ENCODE results near the gene ATP6V0C.
A peak's percentile ranks its signal among the peaks of the same experiment; 100 is the strongest.
"Not testable (repeated sequence)": the region's sequence is repeated elsewhere in the genome, so short reads cannot be mapped to it uniquely, and the experiment has no call there.

Gene ATP6V0C

DNA sequence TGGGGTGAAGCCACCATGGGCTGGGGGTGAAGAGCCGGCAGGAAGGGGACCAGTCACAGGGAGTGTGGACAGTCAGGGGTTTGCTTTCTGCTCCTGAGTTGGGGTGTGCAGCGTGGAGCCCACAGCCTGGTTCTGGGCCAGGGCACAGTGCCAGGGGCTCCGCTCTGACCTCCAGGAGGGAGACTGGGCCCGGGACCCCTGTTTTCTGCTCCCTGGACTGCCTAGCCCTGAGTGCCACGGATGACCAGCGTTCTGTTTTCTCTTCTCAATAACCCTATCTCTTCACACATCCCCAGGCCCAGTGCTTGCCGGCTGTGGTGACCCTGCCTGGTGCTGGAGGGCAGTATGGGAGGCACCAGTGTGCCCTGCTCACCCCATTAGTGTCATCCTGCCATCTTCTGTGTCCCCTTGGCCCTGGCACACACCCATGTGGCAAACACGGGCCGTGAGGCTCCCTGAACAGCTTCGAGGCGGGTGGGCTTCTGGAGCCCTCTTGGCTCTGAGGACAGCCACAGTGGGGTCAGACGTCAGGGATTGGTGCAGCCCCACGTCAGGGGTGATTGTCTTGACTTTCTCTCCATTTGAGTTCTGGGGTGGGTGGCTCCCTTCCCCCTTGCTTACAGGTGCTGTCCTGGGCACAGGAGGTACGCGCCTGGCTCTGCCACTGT is 16.3 kb downstream of the ATP6V0C start:
- no peak for DNase-seq

DNA sequence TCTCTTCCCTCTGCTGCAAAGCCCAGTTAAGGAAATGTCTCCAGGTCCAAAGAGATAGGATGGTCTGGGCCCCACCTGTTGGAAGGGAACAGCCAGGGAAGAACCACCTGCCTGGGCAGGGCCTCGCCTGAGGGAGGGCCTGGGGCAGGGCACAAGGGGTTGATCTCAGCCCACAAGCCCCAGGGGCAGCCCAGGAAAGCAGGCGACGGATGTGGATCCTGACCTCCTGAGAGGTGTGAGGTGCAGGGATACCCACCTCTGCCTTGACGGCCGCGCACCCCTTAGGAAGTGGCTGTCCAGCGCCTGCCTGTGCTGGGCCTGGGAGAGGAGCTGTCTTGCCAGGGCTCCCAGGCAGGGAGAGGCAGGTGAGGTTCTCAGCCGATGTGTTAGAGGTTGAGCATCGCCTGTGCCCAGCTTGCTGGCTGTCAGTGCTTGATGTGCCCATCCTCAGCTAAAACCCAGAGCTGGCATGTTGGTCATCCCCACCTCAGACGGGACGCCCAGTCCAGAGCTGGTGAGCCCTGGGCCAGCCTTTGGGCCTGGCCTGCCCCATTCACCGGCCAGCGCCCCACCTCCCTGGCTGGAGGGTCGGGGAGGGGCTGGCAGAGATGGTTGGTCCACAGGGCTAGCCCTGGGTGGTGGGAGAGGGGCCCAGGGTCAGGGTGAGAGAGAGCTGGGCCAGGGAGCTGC is 17.0 kb downstream of the ATP6V0C start:
- DNase-seq: no peak

DNA sequence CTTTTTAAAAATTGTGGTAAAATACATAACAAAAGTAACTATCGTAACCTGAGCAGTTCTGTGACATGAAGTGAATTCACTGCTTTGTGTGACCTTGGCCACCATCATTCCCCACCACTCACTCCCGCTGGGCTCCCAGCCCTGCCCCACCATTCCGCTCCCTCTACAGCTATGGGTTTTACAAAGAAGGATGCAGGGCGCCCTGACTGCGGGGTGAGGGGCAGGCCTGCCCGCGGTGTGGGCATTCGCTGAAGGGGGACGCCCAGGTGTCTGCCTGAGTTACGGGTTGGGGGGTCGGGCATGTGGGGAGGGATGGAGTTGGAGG is 17.6 kb downstream of the ATP6V0C start, which contains the start of gene CEMP1:
TSS of gene CEMP1 (minus strand) at position 38 of the 325 bp plus-strand sequence. CDS start 335 bp downstream, outside the sequence.
- no peak for DNase-seq

DNA sequence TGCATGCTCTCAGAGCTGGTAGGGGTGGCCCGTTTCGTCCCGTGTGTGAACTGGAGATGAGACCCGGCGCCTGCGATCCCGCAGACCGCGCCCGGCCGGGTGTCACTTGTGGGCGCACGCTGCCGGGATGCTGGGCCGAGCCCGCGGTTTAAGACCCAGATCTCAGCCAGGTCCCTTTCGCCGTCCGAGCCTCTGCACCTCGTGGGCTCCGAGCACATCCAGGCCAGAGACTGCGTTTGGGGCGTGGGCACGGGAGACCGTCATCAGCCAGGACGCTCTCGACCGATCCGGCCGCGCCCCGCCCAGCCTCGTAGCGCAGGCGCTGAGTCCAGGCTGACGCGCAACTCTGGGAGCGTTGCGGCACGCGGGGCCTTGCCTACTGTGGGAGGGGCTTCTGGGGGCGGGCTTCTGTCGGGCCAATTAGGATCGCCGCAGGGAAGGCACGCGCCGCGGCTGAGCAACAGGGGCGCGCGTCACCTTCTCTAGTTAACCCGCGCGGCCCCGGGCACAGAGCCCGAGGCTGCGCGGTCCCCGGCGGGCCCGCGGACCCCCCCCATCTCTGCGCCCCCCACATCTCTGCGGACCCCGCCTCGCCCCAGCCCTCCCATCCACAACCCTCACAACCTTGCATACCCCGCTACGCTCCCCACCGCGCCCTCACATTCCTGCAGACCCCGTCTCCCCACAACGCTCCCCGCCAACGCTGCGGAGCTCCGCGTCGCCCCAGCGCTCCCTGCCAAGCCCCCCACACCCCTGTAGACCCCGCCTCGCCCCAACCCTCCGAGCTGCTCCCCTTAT is 18.1 kb downstream of the ATP6V0C start:
- peak; percentile 94 to 98 for DNase-seq

DNA sequence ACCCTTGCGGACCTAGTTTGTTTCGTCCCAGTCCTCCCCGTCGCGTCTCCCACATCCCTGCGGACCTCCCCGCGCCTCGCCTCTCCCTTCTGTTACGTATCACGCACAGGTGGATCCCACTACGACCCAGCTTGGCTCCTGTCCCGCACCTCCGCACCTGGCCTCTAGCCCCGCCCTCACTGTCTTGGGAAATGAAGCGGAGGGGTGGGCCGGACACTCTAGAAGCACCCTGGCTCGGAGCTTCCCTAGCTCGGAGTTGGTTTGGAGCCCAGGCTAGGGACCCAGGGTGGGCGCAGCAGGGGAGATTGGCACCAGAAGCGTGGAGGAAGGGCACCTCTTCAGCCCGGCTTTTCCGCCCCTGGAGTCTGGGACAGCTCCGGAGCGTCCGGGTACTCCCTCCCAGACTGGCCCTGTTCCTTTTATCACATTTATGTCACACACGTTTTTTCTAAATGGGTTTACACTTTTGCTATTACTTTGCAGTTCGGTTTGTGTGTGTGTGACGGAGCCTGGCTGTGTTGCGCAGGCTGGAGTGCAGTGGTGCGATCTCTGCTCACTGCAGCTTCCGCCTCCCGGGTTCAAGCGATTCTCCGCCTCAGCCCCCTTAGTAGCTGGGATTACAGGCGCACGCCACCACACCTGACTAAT is 18.9 kb downstream of the ATP6V0C start:
- peak; percentile 49 to 55 for DNase-seq

DNA sequence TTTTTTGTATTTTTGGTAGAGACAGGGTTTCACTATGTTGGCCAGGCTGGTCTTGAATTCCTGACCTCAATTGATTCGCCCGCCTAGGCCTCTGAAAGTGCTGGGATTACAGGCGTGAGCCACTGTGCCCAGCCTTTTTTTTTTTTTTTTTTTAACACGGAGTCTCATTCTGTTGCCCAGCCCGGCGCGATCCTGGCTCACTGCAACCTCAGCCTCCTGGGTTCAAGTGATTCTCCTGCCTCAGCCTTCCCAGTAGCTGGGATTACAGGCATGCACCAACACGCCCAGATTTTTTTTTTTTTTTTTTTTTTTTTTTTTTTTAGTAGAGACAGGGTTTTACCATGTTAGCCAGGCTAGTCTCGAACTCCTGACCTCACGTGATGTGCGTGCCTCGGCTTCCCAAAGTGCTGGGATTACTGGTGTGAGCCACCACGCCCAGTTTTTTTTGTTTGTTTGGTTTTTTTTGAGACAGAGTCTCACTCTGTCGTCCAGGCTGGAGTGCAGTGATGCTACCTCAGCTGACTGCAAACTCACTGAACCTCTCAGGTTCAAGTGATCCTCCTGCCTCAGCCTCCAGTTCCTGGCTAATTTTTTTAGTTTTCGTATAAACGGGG is 19.5 kb downstream of the ATP6V0C start:
- not testable (repeated sequence) for DNase-seq

DNA sequence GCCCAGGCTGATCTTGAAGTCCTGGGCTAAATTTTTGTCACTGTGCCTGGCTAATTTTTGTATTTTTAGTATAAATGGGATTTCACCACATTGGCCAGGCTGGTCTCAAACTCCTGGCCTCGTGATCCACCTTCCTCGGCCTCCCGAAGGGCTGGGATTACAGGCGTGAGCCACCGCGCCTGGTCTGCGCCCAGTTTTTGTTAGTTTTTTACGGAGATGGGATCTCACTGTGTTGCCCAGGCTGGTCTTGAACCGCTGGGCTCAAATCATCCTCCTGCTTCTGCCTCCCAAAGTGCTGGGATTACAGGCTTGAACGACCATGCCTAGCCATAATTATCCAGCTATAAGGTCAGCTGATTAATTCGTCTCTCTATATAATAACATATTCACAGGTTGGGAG is 20.2 kb downstream of the ATP6V0C start:
- no peak for DNase-seq

DNA sequence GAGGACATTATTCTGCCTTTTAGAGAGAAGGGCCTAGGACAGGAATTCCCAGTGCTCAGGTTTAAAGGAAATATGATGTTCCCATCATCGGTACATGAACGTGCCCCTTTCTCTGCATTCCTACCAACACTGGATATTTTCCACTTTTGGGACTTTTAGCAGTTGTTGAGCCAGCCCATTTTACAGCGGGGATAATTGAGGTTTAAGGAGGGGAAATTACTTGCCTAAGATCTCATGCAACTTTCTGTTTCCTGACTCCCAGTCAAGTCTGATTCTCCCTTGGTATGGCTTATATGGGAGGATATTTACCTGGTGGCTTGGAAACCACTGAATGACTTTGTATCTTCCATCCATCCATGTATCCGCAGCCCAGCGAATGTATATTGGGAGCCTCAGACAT is 20.6 kb downstream of the ATP6V0C start:
- not testable (repeated sequence) for DNase-seq

DNA sequence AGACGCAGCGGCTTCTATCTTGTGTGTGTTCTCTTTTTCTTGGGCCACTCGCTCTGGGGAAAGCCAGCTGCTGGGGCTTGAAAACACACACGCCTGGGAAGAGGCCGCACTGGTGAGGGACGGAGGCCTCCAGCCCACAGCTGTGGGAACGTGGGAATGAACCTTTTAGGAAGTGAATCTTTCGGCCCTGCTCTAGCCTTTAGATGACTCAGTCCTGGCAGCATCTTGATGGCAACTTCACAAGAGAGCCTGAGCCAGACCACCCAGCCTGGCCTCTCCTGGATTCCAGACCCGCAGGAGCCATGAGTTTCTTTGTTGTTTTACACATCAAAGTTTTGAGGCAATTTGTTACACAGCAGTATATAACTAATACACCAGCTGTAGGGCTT is 21.9 kb downstream of the ATP6V0C start:
- no peak for DNase-seq

DNA sequence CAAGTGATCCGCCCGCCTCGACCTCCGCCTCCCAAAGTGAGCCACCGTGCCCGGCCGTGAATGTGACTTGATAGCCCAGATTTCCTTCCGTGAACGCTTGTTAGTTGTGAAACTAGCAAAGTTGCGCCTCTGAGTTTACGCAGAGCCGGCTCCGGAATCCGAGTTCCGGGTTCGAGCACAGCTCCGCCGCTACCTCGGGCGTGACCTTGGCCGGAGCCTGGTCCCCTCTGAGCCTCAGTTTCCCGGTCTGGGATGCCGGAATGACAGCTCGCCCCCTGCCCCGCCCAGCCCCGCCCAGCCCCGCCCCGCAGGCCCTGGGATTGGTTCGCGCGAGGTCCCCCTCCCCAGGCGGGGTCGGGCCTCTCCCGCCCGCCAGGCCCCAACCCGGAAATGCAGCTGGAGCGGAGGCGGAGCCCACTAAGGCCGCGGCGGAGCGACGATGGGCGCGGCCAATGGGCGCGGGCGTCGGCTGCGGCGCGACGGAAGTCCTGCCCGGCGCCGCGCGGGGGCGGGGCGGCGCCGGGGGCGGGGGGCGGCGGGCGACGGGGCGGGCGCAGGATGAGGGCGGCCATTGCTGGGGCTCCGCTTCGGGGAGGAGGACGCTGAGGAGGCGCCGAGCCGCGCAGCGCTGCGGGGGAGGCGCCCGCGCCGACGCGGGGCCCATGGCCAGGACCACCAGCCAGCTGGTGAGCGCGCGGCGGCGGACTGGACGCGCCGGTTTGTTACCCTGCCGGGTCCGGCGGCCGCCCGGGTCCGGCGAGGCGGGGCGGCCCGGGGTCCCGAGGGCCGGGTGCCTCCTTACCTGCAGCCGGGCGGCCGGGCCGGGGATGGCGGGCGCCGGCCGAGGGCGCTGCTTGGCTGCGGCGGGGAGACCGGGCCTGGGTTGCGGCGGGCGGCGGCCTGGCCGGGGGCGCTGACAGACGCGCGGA is 24.0 kb downstream of the ATP6V0C start, which contains the start of gene PDPK1:
TSS of gene PDPK1 (plus strand) at position 571 of the 929 bp plus-strand sequence. CDS start at position 663, 92 bp downstream.
- DNase-seq: peak; percentile 93 to 98

DNA sequence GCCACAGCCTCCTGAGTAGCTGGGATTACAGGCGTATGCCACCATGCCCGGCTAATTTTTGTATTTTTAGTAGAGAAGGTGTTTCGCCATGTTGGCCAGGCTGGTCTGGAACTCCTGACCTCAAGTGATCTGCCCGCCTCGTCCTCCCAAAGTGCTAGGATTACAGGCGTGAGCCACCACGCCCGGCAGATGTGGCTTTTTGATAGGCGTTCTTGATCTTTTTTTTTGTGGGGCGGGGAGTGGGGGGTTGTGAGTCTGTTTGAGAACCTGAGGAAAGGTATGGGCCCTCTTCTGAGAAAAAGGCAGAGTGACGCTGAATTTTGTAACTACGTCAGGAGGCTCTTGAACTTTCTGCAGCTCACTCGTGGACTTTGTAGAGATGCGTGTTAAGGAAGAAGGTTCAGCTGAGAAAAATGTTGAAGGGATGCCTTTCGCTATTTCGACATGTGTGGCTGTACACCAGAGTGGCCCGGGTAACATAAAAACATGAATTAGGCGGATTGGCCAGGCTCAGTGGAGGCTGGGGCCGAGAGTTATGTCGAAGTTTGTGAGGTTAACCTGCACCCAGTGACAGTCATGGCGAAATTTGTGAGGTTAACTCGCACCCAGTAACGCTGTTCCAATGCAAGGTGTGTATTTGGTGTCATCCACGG is 25.6 kb downstream of the ATP6V0C start:
- not testable (repeated sequence) for DNase-seq

DNA sequence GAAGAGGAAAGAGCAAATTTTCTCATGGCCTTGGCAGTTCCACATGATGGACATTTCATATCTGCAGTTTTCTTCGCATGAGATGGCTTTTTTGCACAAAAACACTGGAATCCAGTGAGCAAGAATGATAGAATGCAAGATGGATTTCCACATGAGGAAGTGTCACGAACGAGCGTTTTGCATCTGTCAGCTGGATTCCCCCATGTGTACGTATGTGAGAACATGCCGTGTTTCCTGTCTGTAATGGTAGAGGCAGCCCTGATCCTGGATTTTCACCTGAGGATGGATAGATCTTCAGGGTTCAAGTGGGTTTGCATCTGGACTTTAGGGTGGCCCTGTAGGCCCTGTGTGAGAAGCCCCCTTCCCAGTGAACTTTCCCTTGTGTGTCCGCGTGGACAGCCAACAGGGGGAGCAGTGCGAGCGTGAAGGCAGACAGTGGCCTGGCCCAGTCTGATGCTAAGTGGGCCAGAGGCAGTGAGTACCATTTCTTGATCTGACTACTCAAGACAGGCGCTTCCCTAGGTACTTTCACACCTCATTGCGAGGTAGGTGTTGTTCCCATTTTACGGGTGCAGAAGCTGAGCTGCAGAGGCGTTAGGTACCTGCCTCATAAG is 26.2 kb downstream of the ATP6V0C start:
- not testable (repeated sequence) for DNase-seq

DNA sequence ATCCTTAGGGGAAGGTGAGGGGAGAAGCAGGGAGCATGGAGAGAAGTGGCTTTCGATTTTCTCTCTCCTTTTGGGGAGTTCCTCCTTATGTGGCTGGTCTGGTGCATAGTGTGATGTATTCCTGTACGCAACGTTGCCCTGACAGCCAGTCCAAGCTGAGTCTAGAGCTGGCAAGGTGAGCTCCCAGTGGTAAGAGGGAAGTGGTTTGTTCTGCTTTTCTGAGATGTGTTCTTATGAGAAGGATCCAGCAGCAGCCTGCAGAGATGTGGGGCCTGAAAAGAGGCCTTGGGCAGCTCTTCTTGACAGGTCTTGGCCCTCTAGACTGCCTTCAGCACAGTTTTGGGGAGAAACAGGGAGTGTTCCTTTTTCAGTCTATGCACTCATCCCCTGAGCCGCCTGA is 27.2 kb downstream of the ATP6V0C start:
- not testable (repeated sequence) for DNase-seq

DNA sequence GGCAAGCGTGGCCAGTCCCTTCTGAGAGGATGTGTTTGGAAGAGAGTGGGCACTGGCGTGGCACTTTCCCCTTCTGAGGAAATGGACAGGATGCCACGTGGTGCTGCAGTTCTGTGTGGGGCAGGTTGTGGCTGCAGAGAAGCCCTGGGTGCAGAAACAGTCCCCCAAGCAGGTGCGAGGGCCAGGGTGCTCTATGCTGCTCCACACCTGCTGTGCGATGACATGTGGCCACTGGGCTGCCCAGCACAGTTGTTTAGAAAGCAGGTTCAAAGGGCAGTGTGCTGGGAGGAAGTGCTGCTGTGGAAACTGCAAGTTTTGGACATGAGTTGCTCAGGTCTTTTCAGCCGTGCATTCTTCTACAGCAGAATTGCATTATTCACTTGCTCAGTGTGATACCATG is 27.7 kb downstream of the ATP6V0C start:
- not testable (repeated sequence) for DNase-seq

DNA sequence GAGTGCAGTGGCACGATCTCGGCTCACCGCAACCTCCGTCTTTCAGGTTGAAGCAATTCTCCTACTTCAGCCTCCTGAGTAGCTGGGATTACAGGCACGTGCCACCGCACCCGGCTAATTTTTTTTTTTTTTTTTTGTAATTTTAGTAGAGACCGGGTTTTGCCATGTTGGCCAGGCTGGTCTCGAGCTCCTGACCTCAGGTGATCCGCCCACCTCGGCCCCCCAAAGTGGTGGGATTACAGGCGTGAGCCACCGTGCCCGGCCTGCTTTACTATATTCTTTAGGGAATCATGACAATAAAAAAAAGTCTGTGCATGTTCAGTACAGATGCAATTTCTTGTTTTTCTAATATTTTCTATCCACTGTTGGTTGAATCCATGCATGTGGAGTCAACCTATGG is 30.0 kb downstream of the ATP6V0C start:
- DNase-seq: not testable (repeated sequence)

DNA sequence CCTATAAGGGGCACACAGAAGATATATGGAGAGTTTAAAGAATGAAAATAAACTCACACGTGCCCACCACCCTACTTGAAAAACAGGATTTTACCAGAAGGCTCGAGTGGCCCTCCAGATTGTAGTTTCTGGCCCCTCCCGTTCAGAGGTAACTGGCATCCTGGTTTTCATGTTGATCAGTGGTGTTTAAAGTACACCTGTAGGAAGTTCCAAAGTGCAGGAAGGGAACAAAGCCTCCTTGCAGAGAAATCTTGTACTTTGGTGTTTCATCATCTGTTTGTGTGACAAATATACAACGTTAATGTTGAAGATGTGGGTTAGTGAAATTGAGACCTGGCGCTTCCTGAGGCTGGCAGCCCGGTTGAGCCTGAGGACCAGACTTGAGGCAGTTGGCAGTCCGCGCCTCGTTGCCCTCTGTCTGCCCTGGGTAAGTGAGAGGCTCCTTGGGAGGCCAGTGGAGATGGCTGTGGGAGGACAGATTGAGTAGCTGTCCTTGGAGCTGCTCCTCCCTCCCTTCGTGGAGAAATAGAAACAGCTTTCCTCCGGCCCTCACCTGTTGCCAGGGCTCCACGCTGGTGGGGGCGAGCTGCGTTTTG is 36.6 kb downstream of the ATP6V0C start:
- DNase-seq: not testable (repeated sequence)

DNA sequence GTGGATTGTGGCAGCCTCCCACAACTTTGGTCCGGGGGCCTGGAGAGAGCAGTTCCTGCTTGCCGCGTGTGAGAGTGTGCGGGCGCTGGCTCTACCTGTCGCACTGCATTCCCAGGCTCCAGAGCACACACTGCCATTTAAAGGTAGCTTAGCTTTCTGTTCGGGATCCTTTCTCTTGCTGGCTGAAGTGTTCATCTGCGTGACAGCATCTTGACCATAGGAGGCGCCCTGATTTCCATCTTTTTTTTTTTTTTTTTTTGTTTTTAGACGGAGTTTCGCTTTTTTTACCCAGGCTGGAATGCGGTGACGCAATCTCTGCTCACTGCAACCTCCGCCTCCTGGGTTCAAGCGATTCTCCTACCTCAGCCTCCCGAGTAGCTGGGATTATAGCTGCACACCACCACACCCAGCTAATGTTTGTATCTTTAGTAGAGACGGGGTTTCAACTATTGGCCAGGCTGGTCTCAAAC is 37.7 kb downstream of the ATP6V0C start:
- not testable (repeated sequence) for DNase-seq

DNA sequence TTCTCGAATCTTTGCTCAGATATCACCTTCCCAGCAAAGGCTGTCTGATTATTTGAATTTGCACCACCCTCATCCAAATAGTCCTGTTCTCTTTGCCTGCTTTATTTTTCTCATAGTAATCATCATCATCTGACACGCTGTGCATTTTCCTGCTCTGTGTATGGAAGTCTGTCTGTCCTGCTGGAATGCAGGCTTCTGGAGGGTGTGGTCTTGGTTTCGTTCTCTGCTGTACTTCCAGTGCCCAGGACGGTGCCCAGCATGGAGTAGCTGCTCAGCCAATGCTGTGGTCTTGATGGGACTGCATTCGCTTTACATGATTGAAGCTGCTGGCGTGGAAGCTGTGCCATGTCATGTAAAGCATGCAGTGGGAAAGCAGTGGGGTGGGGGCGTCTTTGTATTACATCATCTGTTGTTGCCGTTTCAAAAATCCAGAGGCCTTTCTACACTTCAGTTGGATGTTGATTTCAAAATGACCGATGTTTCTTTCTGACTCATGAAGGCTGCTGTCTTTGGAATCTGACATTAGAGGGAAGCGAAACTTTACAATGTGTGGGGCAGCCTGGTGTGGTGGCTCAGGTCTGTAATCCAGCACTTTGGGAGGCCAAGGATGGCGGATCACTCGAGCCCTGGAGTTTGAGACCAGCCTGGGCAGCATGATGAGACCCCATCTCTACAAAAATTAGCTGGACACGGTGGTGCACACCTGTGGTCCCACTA is 41.1 kb downstream of the ATP6V0C start:
- not testable (repeated sequence) for DNase-seq

DNA sequence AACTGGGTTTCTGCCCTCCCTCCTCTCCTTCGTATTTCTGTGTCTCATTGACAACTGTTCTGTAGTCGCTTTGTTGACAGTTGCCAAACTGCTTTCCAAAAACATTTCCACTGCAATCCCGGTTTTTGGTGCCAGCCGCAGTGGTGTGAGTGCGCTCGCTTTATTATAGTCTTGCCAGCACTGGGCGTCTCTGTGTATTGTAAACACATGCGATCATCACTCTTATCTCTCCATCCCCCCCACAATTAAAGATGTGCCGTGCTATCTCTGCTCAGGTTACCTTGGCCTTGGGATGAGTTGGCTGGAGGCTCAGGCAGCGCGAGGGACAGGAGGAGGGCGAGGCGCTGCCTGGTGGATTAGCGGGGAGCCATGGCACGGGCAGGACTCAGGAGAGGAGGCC is 43.4 kb downstream of the ATP6V0C start:
- not testable (repeated sequence) for DNase-seq
